Colonic mucosa (tissue), 4 donors: ENCODE results near the gene CNGA3. TPM values are rescaled to one million over a fixed set of nuclear protein-coding genes. Genes with fewer than 3 reads are reported as not detected.

Experiments used
- DNase-seq: peaks from one replicate; pipeline ENCODE4 v3.0.0-alpha.2; 2020
- H3K27ac ChIP-seq: fragments of 200-600 bp; one replicate; pipeline ENCODE4 v1.8.0; 2021
- H3K27me3 ChIP-seq: fragments of 200-600 bp; one replicate; pipeline ENCODE4 v1.8.0; 2021
- H3K36me3 ChIP-seq: fragments of 200-600 bp; one replicate; pipeline ENCODE4 v1.8.0; 2021
- H3K4me1 ChIP-seq: fragments of 200-600 bp; one replicate; pipeline ENCODE4 v1.8.0; 2021; ENCODE audit warnings: mild to moderate bottlenecking
- H3K4me3 ChIP-seq: fragments of 200-600 bp; one replicate; pipeline ENCODE4 v1.8.0; 2021
- H3K9ac ChIP-seq, 2 donors: one replicate each; pipeline ENCODE4 v1.7.0; 2013; ENCODE audit warnings: control low read depth in 2 of 2, low read depth in 2 of 2, low read length in 2 of 2
- H3K9me3 ChIP-seq: fragments of 200-600 bp; one replicate; pipeline ENCODE4 v1.8.0; 2021
- CTCF ChIP-seq: fragments of 200-600 bp; IDR thresholded peaks from one replicate; pipeline ENCODE4 v1.8.0; 2022; ENCODE audit warnings: antibody characterized with exemption, mild to moderate bottlenecking
- intact Hi-C: fragments of 100-400 bp; cut with DNase I; formaldehyde crosslinking; loops from one replicate; pipeline ENCODE4 v1.14.1; 2022
- total RNA-seq, 2 donors: library from RNA; stranded (reverse); fragmentation: NEBNext Ultra II Directional in 1 of 2; extraction: Animal tissue kit (Norgen Biotek cat#: 25700) in 1 of 2; gene quantifications; one replicate each; pipeline ENCODE4 v1.2.1, GENCODE V29; 2021
- donor health status: healthy.
- donor health status: DM: no; HTN: no; CAD: no.
- donor health status: DM: no; HTN: no; CAD: no.

Gene CNGA3
- under 1 TPM; 0.20 to 0.35 TPM for total RNA-seq

- Histone ChIP-seq H3K27me3 (peaks cover 39% of the 10 kb centered on the region), H3K9me3 (no peaks in the 10 kb centered on the region), H3K4me3 (peak within 1 kb of the TSS; percentile 9), H3K27ac (no peak within 1 kb of the TSS), H3K36me3 (no peaks in the 10 kb centered on the region), H3K9ac (no peak within 1 kb of the TSS), H3K4me1 (no peaks in the 10 kb centered on the region)
- DNase-seq, result no peak
- intact Hi-C loops, result no loop called here
- no peak for TF ChIP-seq CTCF
Observed at GRCh38 chr2:98346311-98347236, at the start of gene CNGA3. Gene CNGA3 (plus strand): TSS chr2:98346456. CDS start chr2:98369976, 23,520 bp downstream.

GRCh38 chr2:98297817-98298682, 48.2 kb upstream of the CNGA3 start:
- H3K27ac ChIP-seq, result peak overlapping the region; percentile 74
- no peaks in the 10 kb centered on the region for H3K27me3 ChIP-seq
- DNase-seq, result no peak
- TF ChIP-seq CTCF, result no peak
- H3K9ac ChIP-seq, result no peak overlapping the region
- no peak overlapping the region for H3K4me3 ChIP-seq
- intact Hi-C loops, result no loop called here
- H3K4me1 ChIP-seq, result peaks cover 4% of the 10 kb centered on the region
- H3K9me3 ChIP-seq, result no peaks in the 10 kb centered on the region
- H3K36me3 ChIP-seq, result no peaks in the 10 kb centered on the region

GRCh38 chr2:98298683-98299164, 47.5 kb upstream of the CNGA3 start:
- Histone ChIP-seq H3K9me3 (no peaks in the 10 kb centered on the region), H3K27ac (peak overlapping the region; percentile 74), H3K36me3 (no peaks in the 10 kb centered on the region), H3K4me1 (peaks cover 4% of the 10 kb centered on the region), H3K27me3 (no peaks in the 10 kb centered on the region), H3K4me3 (no peak overlapping the region), H3K9ac (peak overlapping the region in 1 of 2 donors; percentile 71)
- peak; percentile 54 for DNase-seq
- TF ChIP-seq CTCF, result no peak
- intact Hi-C loops, result no loop called here

- peak overlapping the region; percentile 64 to 71 for H3K9ac ChIP-seq
- intact Hi-C loops, result no loop called here
- H3K4me3 ChIP-seq, result no peak overlapping the region
- H3K27ac ChIP-seq, result peak overlapping the region; percentile 74
- H3K4me1 ChIP-seq, result peaks cover 4% of the 10 kb centered on the region
- no peaks in the 10 kb centered on the region for H3K27me3 ChIP-seq
- H3K9me3 ChIP-seq, result no peaks in the 10 kb centered on the region
- no peak for TF ChIP-seq CTCF
- peak; percentile 64 for DNase-seq
- no peaks in the 10 kb centered on the region for H3K36me3 ChIP-seq
Observed at GRCh38 chr2:98299211-98299905, 46.9 kb upstream of the CNGA3 start.
